ENCODE results near the gene CROCC.
"Not testable (repeated sequence)": the region's sequence is repeated elsewhere in the genome, so short reads cannot be mapped to it uniquely, and the experiment has no call there.

GRCh38 chr1:16912742-16913141, 9.0 kb upstream of the CROCC start:
- TF ChIP-seq, protein P1, sequence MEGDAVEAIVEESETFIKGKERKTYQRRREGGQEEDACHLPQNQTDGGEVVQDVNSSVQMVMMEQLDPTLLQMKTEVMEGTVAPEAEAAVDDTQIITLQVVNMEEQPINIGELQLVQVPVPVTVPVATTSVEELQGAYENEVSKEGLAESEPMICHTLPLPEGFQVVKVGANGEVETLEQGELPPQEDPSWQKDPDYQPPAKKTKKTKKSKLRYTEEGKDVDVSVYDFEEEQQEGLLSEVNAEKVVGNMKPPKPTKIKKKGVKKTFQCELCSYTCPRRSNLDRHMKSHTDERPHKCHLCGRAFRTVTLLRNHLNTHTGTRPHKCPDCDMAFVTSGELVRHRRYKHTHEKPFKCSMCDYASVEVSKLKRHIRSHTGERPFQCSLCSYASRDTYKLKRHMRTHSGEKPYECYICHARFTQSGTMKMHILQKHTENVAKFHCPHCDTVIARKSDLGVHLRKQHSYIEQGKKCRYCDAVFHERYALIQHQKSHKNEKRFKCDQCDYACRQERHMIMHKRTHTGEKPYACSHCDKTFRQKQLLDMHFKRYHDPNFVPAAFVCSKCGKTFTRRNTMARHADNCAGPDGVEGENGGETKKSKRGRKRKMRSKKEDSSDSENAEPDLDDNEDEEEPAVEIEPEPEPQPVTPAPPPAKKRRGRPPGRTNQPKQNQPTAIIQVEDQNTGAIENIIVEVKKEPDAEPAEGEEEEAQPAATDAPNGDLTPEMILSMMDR (conservative IDR thresholded peaks at IDR 0.05; ENCODE audit: low read length): not testable (repeated sequence)
- not testable (repeated sequence) for TF ChIP-seq EZH2phosphoT487 (IDR thresholded peaks at IDR 0.05; ENCODE audit: borderline replicate concordance, low read depth, low read length)
